ENCODE measurements around the gene DIAPH3.

Gene DIAPH3

GRCh38 chr13:59801107-59801880 is 362.4 kb downstream of the DIAPH3 start:
- Histone ChIP-seq H3K9ac (ENCODE audit: low read depth, low read length, poor library complexity, severe bottlenecking) (no peak overlapping the region), H3K4me3 (ENCODE audit: low read length, poor library complexity, severe bottlenecking) (no peak overlapping the region), H3K27me3 (ENCODE audit: insufficient read depth, low read length, poor library complexity, severe bottlenecking) (no peaks in the 10 kb centered on the region), H3K36me3 (ENCODE audit: insufficient read depth, low read length) (no peaks in the 10 kb centered on the region), H3K4me1 (ENCODE audit: insufficient read depth, low read length, poor library complexity, severe bottlenecking) (no peaks in the 10 kb centered on the region), H2AFZ (ENCODE audit: low read length) (no peak overlapping the region), H3F3A (ENCODE audit: low read depth) (no peaks in the 10 kb centered on the region), H3K9me3 (ENCODE audit: insufficient read depth, low read depth, low read length) (no peaks in the 10 kb centered on the region), H3K4me2 (ENCODE audit: low read depth, low read length, poor library complexity, severe bottlenecking) (no peak overlapping the region), H4K20me1 (ENCODE audit: insufficient read depth, low read length, poor library complexity, severe bottlenecking) (no peaks in the 10 kb centered on the region), H3K9me2 (replicated peaks; ENCODE audit: low read depth, low read length) (no peaks in the 10 kb centered on the region), H3K79me2 (ENCODE audit: insufficient read depth, low read length) (no peaks in the 10 kb centered on the region)
- no peak for TF ChIP-seq EZH2phosphoT487 (IDR thresholded peaks at IDR 0.05; ENCODE audit: borderline replicate concordance)
- TF ChIP-seq CTCF (conservative IDR thresholded peaks at IDR 0.05; ENCODE audit: low read length): no peak

GRCh38 chr13:59793107-59793506 is 370.6 kb downstream of the DIAPH3 start:
- no peak overlapping the region for H3K9ac ChIP-seq (ENCODE audit: low read depth, low read length, poor library complexity, severe bottlenecking)
- H3K4me2 ChIP-seq (ENCODE audit: low read depth, low read length, poor library complexity, severe bottlenecking): no peak overlapping the region
- H3K27me3 ChIP-seq (ENCODE audit: insufficient read depth, low read length, poor library complexity, severe bottlenecking): no peaks in the 10 kb centered on the region
- H3K79me2 ChIP-seq (ENCODE audit: insufficient read depth, low read length): no peaks in the 10 kb centered on the region
- no peaks in the 10 kb centered on the region for H3F3A ChIP-seq (ENCODE audit: low read depth)
- H3K9me3 ChIP-seq (ENCODE audit: insufficient read depth, low read depth, low read length): no peaks in the 10 kb centered on the region
- no peaks in the 10 kb centered on the region for H3K9me2 ChIP-seq (replicated peaks; ENCODE audit: low read depth, low read length)
- H2AFZ ChIP-seq (ENCODE audit: low read length): no peak overlapping the region
- no peaks in the 10 kb centered on the region; the same call in 1 of the 2 replicates for H3K36me3 ChIP-seq (ENCODE audit: insufficient read depth, low read length)
- H3K4me1 ChIP-seq (ENCODE audit: insufficient read depth, low read length, poor library complexity, severe bottlenecking): peaks cover 8% of the 10 kb centered on the region
- no peaks in the 10 kb centered on the region for H4K20me1 ChIP-seq (ENCODE audit: insufficient read depth, low read length, poor library complexity, severe bottlenecking)
- no peak for TF ChIP-seq CTCF (conservative IDR thresholded peaks at IDR 0.05; ENCODE audit: low read length)
- TF ChIP-seq EZH2phosphoT487 (IDR thresholded peaks at IDR 0.05; ENCODE audit: borderline replicate concordance): no peak
- H3K4me3 ChIP-seq (ENCODE audit: low read length, poor library complexity, severe bottlenecking): no peak overlapping the region

- peaks cover 8% of the 10 kb centered on the region for H3K4me1 ChIP-seq (ENCODE audit: insufficient read depth, low read length, poor library complexity, severe bottlenecking)
- no peak for TF ChIP-seq EZH2phosphoT487 (IDR thresholded peaks at IDR 0.05; ENCODE audit: borderline replicate concordance)
- TF ChIP-seq CTCF (conservative IDR thresholded peaks at IDR 0.05; ENCODE audit: low read length): no peak
- no peaks in the 10 kb centered on the region for H4K20me1 ChIP-seq (ENCODE audit: insufficient read depth, low read length, poor library complexity, severe bottlenecking)
Observed at GRCh38 chr13:59790626-59791025, 373.1 kb downstream of the DIAPH3 start.

More at GRCh38 chr13:59790626-59791025, 373.1 kb downstream of the DIAPH3 start:
- Histone ChIP-seq H3F3A (ENCODE audit: low read depth) (no peaks in the 10 kb centered on the region), H3K4me2 (ENCODE audit: low read depth, low read length, poor library complexity, severe bottlenecking) (no peak overlapping the region), H3K9me2 (replicated peaks; ENCODE audit: low read depth, low read length) (no peaks in the 10 kb centered on the region), H3K9ac (ENCODE audit: low read depth, low read length, poor library complexity, severe bottlenecking) (no peak overlapping the region), H3K4me3 (ENCODE audit: low read length, poor library complexity, severe bottlenecking) (no peak overlapping the region), H3K79me2 (ENCODE audit: insufficient read depth, low read length) (no peaks in the 10 kb centered on the region), H2AFZ (ENCODE audit: low read length) (no peak overlapping the region), H3K36me3 (ENCODE audit: insufficient read depth, low read length) (no peaks in the 10 kb centered on the region; the same call in 1 of the 2 replicates), H3K27me3 (ENCODE audit: insufficient read depth, low read length, poor library complexity, severe bottlenecking) (no peaks in the 10 kb centered on the region), H3K9me3 (ENCODE audit: insufficient read depth, low read depth, low read length) (no peaks in the 10 kb centered on the region)
